Epithelial cell of umbilical artery (primary cell): ENCODE measurements around the gene CXCL9. TPM values are rescaled to one million over a fixed set of nuclear protein-coding genes. Genes with fewer than 3 reads are reported as not detected.

Source experiments
- total RNA-seq: library from RNA; depleted of rRNA; stranded (reverse); fragments of >200 nt; gene quantifications from 2 replicates; pipeline ENCODE4 v1.2.3, GENCODE V29; 2014

CXCL9 gene
- total RNA-seq = not detected in 2 replicates

GRCh38 chr4:76007089-76007862, at the start of gene CXCL9:
Gene CXCL9, minus strand, starts transcription at chr4:76007509. Its CDS starts 60 bp downstream, at chr4:76007449.

GRCh38 chr4:76035799-76036380, 28.6 kb upstream of the CXCL9 start, which contains the start of gene CXCL11:
Gene CXCL11, minus strand, starts transcription at chr4:76036070. Its CDS starts 83 bp downstream, at chr4:76035987.

GRCh38 chr4:76023389-76023788, 16.1 kb upstream of the CXCL9 start, which contains the start of gene CXCL10:
Gene CXCL10, minus strand, starts transcription at chr4:76023497. Its CDS starts 66 bp downstream, at chr4:76023431.

Other genes starting within 250 kb of the CXCL9 start
- gene PPEF2, start 105.1 kb downstream of the CXCL9 start, total RNA-seq = not detected in 2 replicates
- 23.7 and 45.6 TPM in 2 replicates for gene NAAA, start 66.5 kb downstream of the CXCL9 start, total RNA-seq
- gene SDAD1, start 16.6 kb downstream of the CXCL9 start, total RNA-seq = 26.4 and 27.0 TPM in 2 replicates
- 0.65 and 12.2 TPM in 2 replicates for gene CXCL10, start 16.0 kb upstream of the CXCL9 start, total RNA-seq
- gene CXCL11, start 28.6 kb upstream of the CXCL9 start, total RNA-seq = 1.9 and 12.0 TPM in 2 replicates
- not detected in 2 replicates for gene ART3, start 67.2 kb upstream of the CXCL9 start, total RNA-seq
- 64.1 and 72.1 TPM in 2 replicates for gene NUP54, start 140.9 kb upstream of the CXCL9 start, total RNA-seq
- 139 and 167 TPM in 2 replicates for gene SCARB2, start 206.3 kb upstream of the CXCL9 start, total RNA-seq
- 0.30 TPM in 1 of 2 replicates, not detected in the other for gene FAM47E, start 244.2 kb upstream of the CXCL9 start, total RNA-seq